ENCODE measurements around the gene MRPL58.

- TF ChIP-seq POLR2A (IDR thresholded peaks at IDR 0.05; ENCODE audit: low read length) (no peak), GATA1 (IDR thresholded peaks at IDR 0.05; ENCODE audit: low read depth, low read length) (no peak)
Observed at GRCh38 chr17:74968361-74968780, 44.1 kb upstream of the MRPL58 start.
